Glomerular endothelial cell (primary cell): ENCODE results near the gene PIK3IP1. TPM values are rescaled to one million over a fixed set of nuclear protein-coding genes. Genes with fewer than 3 reads are reported as not detected.
"Not testable (repeated sequence)": the region's sequence is repeated elsewhere in the genome, so short reads cannot be mapped to it uniquely, and the experiment has no call there.

Experiments
- DNase-seq: peaks from one replicate; pipeline ENCODE4 v3.0.0-alpha.2; 2011; ENCODE audit warnings: low read depth, low spot score; ENCODE audit errors: extremely low read depth
- total RNA-seq: library from RNA; depleted of rRNA; stranded (reverse); fragments of >200 nt; gene quantifications from 2 replicates; pipeline ENCODE4 v1.2.3, GENCODE V29; 2015

The PIK3IP1 gene, protein sequence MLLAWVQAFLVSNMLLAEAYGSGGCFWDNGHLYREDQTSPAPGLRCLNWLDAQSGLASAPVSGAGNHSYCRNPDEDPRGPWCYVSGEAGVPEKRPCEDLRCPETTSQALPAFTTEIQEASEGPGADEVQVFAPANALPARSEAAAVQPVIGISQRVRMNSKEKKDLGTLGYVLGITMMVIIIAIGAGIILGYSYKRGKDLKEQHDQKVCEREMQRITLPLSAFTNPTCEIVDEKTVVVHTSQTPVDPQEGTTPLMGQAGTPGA
- total RNA-seq, result 21.9 and 26.5 TPM in 2 replicates

DNA sequence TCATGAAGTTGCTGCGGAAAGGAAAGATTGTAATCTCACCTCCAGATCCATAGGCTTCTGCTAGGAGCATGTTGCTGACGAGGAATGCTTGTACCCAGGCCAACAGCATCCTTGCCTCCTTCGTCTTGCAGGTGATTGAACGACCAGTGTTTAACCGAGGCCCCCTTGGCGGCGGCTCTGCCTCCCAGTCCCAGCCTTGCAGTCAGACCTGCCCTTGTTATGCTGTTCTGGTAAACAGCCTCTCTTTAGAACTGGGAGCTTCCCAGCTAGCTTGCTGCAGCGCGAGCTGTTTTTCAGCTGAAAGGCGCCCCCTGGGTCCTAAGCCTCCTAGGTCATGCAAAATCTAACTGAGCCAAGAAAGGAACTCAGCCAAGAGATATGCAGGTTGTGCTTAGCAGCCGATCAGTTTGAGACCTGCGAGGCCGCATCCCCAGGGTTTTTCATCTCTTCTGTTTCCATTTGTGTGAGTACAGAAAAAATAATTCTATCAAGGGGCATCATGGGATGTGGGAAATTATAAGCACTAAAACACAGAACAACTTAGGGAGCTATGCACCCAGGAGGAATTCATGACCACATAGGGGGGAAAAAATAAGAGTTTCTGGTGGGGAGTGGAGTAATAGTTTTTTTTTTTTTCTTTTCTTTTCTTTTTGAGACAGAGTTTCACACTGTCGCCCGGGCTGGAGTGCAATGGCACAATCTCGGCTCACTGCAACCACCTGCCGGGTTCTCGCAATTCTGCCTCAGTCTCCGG lies at the start of gene PIK3IP1:
PIK3IP1 (minus strand) TSS at position 253 of the 754 bp plus-strand sequence; CDS start at position 109, 144 bp downstream.
- DNase-seq, result no peak

DNA sequence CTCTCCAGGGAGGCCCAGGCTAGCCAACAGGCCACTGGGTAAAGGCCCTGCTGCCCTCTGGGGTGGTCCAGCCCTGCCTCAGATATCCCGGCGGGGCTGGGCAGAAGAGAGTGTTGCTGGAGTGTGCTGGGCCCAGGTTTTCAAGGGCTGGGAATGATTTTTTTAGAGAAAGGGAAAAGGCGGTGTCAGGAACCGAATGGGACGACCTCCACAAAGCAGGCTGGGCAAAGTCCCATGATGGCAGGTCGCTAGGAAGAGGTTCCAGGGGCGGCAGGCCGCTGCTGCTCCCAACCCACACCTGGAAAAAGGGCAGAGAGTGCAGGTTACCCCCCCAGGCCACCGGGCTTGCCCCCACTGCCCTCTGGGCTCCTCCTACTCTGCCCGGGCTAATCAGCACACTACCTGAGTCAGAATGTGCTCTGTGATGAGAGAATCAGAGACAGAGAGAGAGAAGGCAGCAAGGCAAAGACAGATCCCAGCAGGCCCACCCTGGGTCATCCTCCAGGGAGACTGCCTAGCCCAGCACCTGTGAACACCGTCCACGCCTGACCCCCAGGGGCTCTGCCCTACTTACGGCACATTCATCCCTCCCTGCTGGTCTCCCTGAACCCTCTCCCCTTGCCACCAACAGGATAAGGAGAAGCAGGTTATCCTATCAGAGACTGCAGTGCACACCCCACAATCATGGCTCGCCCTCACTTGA lies 49.2 kb upstream of the PIK3IP1 start:
- DNase-seq, result no peak

DNA sequence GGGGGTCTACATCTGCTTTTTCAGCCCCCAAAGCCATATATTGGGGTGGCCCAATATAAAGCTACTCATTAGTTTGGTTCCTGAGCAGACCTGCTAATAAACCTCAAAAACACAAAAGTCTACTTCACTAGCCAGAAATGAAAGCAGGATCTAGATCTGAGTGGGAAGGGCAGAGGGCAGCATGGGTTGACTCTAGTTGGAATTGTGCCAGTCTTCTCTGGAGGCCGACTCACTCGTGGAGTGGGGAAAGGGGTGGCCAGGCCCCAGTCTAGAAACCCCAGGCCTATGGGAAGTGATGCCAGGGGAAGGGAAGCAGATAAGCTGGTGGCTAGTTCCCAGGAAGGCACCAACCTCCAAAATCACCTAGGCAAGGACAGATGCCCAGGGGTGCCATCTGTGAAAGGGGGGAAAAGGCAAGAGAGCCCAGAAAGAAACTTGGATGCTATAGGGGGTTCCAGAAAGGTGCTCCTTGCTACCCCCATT lies 48.5 kb upstream of the PIK3IP1 start:
- DNase-seq, result no peak

DNA sequence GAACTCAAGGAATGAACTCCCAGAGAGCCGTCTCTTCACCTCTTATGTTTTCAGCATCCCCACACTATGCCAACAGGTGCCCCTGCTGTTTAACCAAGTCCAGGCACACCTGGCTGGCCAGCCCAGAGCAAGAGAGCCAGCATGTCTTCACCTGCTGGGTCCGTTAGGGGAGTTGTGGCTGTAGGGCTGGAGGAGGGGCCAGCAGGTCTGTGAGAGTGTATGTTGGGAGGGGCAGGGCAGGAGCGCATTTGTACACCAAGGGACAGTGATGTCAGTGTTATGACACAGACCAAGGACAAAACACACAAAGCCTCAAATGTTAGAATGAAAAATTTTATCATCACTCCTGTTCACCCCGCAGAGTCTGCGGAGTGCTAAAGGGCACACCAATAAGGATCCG lies 48.1 kb upstream of the PIK3IP1 start:
- no peak for DNase-seq

DNA sequence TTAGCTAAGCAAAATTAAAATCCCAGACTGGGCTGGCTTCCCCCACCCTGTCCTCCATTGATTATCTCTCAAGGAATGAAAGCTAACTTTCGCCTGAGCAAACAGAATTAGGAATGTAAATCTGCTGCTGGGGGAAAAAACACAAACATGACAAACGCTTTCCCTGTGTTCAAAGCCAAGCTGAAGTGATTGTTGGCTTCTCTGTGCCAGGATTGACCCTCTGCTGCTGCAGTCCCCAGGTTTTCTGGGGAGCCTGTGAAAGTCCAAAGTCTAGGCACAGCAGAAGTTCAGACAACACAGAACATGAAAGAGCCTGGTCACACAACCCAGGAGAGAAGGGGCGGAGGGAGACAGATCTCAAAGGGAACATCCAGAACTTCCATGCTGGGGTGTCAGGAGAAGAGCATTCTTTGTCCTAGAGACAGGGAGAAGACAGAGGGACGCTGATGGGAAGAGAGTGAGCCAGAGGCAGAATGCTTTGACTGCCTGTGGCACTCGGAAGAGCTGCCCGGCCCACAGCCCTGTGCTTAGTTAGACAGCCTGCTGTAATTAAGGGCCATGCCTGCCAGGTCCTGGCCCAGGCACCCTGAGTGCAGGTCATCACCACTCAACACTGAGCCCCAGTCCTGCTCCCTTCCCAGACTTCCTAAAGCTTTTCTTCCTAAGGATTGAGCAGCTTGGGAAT lies 47.0 kb upstream of the PIK3IP1 start:
- no peak for DNase-seq

DNA sequence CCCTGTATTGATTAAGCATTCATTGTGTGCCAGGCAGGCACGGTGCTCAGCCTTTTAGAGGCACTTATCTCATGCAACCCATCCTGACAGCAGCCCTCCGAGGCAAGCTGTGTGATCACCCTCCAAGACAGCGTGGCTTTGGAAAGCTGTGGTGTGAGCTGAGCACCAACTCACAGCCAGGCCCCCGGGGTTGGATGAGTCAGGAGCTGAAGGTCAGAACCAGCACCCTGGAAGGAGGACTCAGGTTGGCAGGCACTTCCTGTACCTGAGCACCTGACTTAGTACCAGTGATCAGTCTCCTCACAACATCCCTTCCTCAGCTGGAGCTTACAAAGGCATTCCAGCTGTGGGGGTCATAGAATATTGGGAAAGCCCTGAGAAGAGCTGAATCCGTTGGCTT lies 44.9 kb upstream of the PIK3IP1 start:
- DNase-seq, result no peak

DNA sequence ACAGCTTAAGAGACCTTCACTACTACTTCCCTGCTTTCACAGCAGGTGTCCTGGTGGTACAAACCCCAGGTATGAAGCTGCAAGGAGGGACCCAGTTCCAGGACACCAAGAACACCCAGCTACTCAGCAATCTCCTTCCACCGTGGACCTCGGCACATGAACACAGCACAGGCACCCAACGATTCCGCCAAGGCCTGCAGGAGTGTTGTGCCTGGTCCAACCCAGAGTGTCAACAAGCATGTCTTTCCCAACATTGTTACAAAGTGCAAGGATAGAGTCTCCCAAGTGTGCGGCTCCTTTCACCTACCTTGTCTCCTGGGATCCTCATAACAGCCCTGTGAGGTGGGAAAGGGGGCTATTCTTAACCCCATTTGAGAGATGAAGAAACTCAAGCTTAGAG lies 42.0 kb upstream of the PIK3IP1 start:
- DNase-seq, result no peak

DNA sequence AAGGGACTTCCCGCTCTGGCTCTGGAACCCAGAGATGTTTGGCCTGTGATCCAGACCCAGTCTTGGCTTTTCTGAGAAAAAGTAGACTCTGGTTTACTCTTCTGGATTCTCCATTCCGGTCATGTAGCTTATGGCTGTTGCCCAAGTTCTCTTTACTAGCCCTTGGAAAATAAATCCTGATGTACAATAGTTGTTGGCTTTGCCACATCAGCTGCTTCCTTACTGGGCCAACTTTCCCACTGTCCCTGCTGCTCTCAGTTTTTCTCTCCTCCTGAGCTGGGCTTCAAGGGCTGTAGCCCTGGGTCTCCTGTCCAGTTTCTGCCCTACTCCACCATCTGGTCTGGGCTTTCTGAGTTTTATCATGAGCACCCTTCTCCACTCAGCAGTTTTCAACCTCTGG lies 41.4 kb upstream of the PIK3IP1 start:
- no peak for DNase-seq

DNA sequence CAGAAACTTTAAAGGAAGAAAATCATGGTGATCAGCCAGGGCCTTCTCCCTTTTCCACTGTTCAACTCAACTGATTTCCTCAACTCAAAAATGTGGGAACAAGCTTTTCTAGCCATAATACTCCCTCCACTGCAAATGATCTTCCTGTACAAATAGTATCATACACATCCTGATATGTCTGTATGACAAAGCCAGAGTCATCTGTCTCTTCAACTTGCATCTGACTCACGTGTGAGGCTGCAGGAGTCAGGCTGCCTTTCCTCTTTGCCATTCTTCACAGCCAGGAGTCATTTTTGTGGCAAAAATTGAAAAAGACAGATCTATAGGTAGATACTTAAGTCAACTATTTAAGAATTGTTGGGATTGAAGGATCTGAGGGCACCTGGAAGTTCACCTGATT lies 40.6 kb upstream of the PIK3IP1 start:
- DNase-seq, result no peak

DNA sequence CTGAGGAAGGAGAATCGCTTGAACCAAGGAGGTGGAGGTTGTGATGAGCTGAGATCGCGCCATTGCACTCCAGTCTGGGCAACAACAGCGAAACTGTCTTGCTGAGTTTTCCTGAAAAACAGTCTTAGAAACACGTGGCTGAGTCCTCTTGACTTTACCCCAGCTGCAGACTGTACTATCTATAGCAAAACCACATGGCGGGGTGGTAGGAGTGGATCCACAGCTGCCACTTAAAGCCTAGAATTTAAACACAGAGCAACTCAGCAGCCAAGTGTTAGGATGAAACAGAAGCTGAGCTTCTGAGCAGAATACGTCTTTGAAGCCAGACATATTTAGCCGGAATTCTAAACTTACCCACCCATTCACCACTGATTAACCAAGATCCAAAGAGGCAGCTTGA lies 39.7 kb upstream of the PIK3IP1 start:
- no peak for DNase-seq

DNA sequence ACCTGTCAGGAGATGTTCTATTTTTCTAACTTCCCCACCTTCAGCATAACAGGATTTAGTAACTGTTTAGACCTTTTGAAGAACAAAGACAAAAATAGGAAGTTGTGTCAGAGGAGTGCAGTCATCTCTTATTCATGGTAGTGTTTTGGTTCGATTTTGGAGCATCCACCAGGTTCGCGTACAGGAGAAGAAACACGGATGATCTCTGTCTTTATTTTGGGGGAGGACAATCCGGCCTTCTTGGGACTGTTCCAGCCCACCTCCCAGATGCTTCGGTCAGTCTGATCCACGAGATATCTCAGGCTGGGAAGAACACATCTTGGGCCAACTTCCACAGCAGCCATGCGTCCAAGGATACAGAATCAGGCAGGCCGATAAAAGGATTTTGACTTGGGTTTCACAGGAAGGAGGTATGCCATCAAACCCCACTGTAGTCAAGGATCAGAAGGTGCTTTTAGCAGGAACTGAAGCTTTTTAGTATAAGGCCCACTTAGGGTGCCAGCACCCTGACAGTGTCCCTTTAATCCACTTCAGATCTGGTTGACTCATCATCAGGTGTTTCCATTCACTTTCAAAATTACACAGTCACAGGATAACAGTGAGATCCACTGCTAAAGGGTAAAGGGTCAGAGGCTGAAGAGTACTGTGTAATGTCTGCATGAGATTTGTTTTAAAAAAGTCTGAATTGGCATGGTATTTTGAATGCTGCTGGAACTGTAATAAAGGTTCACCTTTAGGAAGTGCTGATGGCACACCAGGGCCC lies 37.3 kb upstream of the PIK3IP1 start:
- no peak for DNase-seq

DNA sequence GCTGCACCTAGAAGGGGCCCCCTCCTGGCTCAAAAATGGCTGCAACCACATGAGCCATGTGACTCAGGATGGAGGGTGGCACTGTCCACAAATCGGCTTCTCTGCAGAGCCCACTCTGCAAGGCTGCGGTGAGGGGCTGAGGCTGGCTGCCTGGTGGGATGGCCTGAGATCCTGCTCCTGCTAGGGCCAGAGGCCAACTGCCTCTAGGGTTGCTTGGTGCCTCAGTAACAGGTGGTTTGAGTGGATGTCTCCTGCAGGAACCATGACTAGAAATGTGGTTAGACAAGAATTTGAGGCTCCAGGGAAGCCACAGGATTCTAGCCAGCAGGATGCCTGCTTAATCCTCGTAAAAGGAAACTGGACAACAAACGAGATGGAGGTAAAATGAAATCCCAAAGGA lies 36.7 kb upstream of the PIK3IP1 start:
- no peak for DNase-seq

DNA sequence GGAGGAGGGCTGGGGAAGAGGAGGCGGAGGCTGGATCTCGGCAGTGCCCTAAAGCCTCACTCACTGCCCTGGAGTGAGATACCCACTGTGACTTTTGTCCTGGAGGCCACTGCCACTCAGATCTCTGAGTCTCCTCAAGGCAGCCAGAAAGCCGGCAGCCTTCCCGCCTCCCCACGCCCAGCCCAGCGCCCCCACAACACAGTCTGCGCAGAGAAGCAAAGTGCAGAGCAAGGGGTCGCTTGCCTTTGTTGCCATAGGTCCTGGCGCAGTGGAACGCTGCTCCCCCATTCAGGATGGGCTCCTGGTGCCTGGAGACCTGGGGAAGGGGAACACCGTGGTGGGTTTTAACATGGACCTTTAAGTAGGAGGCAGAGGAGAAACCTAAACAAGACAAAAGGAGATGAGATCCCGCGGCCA lies 36.3 kb upstream of the PIK3IP1 start:
- DNase-seq, result no peak

DNA sequence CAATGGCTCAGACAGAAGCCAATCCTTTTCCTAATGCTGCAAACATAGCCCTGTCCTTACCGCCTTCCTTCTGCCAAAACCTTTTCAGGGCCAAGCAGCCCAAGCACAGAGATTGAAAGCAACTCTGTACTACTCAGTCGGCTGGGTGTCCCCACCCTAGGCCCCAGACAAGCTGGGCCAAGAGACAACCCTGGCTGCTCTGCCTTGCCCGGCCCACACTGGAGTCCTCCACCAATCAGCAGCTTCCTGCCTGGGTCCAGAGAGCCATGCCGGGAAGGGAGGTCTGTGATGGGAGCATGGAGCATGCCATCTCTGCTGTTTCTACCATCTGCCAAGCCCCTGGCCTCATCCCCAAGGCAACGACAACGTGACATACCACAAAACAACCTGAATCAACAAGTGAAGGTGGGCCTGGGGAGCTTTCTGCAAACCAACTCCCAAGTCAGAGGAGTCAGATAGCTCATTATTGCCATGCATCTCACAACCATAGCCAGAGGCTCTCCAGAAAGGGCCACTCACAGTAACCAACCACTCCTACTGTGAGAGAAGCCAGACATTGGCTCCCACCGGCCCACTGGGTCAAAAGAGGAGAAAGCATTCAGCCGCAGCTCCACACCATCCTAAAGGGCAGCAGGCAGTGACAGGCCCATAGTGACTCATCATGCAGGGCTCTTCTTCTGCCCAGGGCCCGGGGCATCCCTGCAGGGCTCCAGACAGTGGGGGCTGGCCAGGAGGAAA lies 35.7 kb upstream of the PIK3IP1 start:
- no peak for DNase-seq

DNA sequence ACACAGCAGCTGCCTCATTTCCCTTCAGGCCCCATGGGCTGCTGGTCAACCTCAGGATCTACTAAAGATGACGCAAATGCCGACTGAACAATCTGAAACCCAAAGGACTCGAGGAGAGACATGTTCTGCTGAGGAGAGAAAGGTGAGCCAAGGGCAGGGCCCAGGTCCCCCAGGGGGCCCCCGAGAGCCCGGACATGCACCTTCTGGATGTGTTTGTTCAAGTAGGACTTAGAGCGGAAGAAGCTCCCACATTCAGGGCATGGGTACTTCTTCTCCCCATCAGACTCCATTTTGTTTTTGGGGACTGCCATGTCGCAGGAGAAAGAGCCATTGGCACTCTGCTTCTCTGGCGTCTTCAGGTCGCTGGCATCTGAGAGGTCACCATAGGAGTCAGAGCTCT lies 34.6 kb upstream of the PIK3IP1 start:
- no peak for DNase-seq

DNA sequence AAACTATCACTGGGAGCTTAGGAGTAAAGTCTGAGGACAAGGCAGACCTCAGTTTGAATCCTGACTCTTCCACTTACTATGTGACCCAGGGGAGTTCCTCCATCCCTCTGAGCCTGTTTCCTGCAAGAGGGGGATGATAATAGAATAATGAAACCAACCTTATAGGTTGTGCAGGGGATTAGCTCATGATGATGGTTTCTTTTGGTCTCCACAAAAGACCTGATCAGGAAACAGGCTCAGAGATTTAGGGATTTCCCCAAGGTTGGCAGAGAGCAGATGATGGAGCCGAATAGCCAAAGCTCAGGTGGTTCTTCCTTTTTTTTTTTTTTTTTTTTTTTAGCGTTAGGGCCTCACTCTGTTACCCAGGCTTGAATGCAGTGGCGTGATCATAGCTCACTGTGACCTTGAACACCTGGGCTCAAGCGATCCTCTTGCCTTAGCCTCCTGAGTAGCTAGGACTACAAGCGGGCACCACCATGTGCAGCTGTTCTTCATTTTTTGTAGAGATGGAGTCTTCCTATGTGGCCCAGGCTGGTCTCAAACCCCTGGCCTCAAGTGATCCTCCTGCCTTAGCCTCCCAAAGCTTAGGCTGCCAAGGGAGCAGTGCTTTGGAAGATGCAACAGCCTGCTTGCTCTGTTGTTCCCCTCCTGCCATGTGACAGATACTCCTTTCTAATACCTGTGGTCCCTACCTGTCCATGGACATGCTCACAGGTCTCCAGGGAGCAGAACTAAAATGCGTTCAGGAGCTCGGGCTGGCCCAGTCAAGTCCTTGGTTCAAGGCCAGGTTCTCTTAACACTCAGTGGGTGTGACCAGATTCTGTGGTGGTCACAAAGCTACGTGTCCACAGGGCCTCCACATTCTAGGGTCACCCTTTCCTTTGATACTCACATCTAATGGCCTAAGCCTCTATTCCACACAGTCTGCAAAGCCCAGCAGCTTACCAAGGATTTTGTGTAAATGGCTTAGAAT lies 31.6 kb upstream of the PIK3IP1 start:
- DNase-seq, result no peak

DNA sequence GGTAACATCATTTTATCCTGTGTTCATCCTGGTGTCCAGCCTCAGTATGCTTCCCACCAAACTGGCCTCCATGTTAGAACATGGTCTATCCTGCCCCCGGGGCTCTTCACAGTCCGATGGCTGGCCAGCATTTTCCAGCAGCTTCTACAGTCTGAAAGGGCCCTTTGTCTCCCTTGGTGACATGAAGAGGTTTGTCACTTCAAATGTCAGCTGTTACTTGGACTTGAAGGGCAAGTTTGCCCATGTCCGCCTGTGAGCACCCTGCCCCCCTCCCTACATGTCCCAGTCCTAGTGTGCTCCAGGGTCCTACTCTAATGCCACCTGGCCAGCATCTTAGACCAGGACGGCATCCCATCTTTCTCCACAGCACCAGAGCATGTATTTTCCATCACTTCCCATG lies 29.1 kb upstream of the PIK3IP1 start:
- DNase-seq, result no peak

DNA sequence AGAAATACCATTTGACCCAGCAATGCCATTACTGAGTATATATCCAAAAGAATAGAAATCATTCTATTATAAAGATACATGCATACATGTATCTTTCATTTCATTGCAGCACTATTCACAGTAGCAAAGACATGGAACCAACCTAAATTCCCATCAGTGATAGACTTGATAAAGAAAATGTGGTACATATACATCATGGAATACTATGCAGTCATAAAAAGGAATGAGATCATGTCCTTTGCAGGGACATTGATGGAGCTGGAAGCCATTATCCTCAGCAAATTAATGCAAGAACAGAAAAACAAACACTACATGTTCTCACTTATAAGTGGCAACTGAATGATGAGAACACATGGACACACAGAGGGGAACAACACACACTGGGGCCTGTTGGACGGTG lies 21.9 kb upstream of the PIK3IP1 start:
- not testable (repeated sequence) for DNase-seq
